ENCODE results near the gene GOLGA7B. TPM values are rescaled to one million over a fixed set of nuclear protein-coding genes. Genes with fewer than 3 reads are reported as not detected.
A peak's percentile ranks its signal among the peaks of the same experiment; 100 is the strongest.

Gene GOLGA7B
- total RNA-seq, 1 donor from 2014 or later, result 2.5 TPM

- Mint-ChIP-seq H3K4me3 (ENCODE audit: unreplicated experiment) (no peak overlapping the region), H3K36me3 (ENCODE audit: low read depth, unreplicated experiment) (peaks cover 2% of the 10 kb centered on the region), H3K27ac (ENCODE audit: unreplicated experiment) (no peak overlapping the region), H3K27me3 (ENCODE audit: unreplicated experiment) (peaks cover 5% of the 10 kb centered on the region), H3K9me3 (ENCODE audit: unreplicated experiment) (no peaks in the 10 kb centered on the region), H3K4me1 (ENCODE audit: unreplicated experiment) (peaks cover 7% of the 10 kb centered on the region)
- no peak for DNase-seq (ENCODE audit: low spot score)
- TF ChIP-seq CTCF (IDR thresholded peaks at IDR 0.05; ENCODE audit: unreplicated experiment), result no peak
Measured at GRCh38 chr10:97866524-97867219, 17.0 kb downstream of the GOLGA7B start.

- Mint-ChIP-seq H3K4me3 (ENCODE audit: unreplicated experiment) (no peak overlapping the region), H3K36me3 (ENCODE audit: low read depth, unreplicated experiment) (peaks cover 2% of the 10 kb centered on the region), H3K27me3 (ENCODE audit: unreplicated experiment) (peaks cover 5% of the 10 kb centered on the region), H3K4me1 (ENCODE audit: unreplicated experiment) (peaks cover 7% of the 10 kb centered on the region), H3K27ac (ENCODE audit: unreplicated experiment) (no peak overlapping the region), H3K9me3 (ENCODE audit: unreplicated experiment) (no peaks in the 10 kb centered on the region)
- DNase-seq (ENCODE audit: low spot score), result no peak
- no peak for TF ChIP-seq CTCF (IDR thresholded peaks at IDR 0.05; ENCODE audit: unreplicated experiment)
Measured at GRCh38 chr10:97867220-97867800, 17.7 kb downstream of the GOLGA7B start.

GRCh38 chr10:97868134-97868685, 18.6 kb downstream of the GOLGA7B start:
- no peak for TF ChIP-seq CTCF (IDR thresholded peaks at IDR 0.05; ENCODE audit: unreplicated experiment)
- peaks cover 11% of the 10 kb centered on the region for H3K4me1 Mint-ChIP-seq (ENCODE audit: unreplicated experiment)
- peaks cover 2% of the 10 kb centered on the region for H3K36me3 Mint-ChIP-seq (ENCODE audit: low read depth, unreplicated experiment)
- DNase-seq (ENCODE audit: low spot score), result no peak
- no peaks in the 10 kb centered on the region for H3K9me3 Mint-ChIP-seq (ENCODE audit: unreplicated experiment)
- H3K27me3 Mint-ChIP-seq (ENCODE audit: unreplicated experiment), result peaks cover 11% of the 10 kb centered on the region
- H3K4me3 Mint-ChIP-seq (ENCODE audit: unreplicated experiment), result no peak overlapping the region
- no peak overlapping the region for H3K27ac Mint-ChIP-seq (ENCODE audit: unreplicated experiment)

- no peaks in the 10 kb centered on the region for H3K9me3 Mint-ChIP-seq (ENCODE audit: unreplicated experiment)
- peaks cover 11% of the 10 kb centered on the region for H3K27me3 Mint-ChIP-seq (ENCODE audit: unreplicated experiment)
- no peak overlapping the region for H3K4me3 Mint-ChIP-seq (ENCODE audit: unreplicated experiment)
- no peaks in the 10 kb centered on the region for H3K36me3 Mint-ChIP-seq (ENCODE audit: low read depth, unreplicated experiment)
- peak; percentile 74 for DNase-seq (ENCODE audit: low spot score)
- TF ChIP-seq CTCF (IDR thresholded peaks at IDR 0.05; ENCODE audit: unreplicated experiment), result peak; percentile 67
- no peak overlapping the region for H3K27ac Mint-ChIP-seq (ENCODE audit: unreplicated experiment)
- H3K4me1 Mint-ChIP-seq (ENCODE audit: unreplicated experiment), result peaks cover 20% of the 10 kb centered on the region
Measured at GRCh38 chr10:97869091-97870042, 19.7 kb downstream of the GOLGA7B start.

Measured in endothelial cell (in vitro differentiated cells).